ENCODE measurements around the gene PDE10A.

The PDE10A gene

GRCh38 chr6:165443462-165443861 lies 219.6 kb downstream of the PDE10A start:
- DNase-seq (ENCODE audit: low spot score in 2 of 2) (no peak), ATAC-seq (ENCODE audit: low read depth) (no peak)
- no peaks in the 10 kb centered on the region for H3K27me3 Mint-ChIP-seq
- H3K36me3 Mint-ChIP-seq: peaks cover 2% of the 10 kb centered on the region
- H3K9me3 Mint-ChIP-seq: peaks cover 2% of the 10 kb centered on the region
- no peak overlapping the region for H3K27ac Mint-ChIP-seq
- H3K4me3 Mint-ChIP-seq: no peak overlapping the region
- no peaks in the 10 kb centered on the region for H3K4me1 Mint-ChIP-seq

DNA sequence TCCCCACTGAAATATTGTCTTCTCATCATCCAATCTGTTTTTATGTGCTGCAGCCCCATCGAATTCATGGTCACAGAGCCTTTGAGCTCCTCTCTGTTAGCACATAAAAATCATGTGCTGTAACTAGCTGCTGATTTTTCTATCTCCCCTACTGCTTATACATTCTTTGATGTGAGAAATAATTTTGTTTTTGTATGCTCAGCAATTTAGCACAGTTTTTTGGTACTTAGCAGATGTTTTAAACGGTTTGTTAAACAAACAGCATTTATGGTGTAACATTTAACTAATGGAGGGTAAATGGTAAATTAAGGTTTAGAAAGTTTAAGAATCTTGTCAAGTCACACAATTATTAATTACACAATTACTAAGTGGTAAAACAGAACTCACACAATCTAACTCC lies 221.9 kb downstream of the PDE10A start:
- Mint-ChIP-seq H3K9me3 (peaks cover 2% of the 10 kb centered on the region), H3K36me3 (peaks cover 2% of the 10 kb centered on the region), H3K4me3 (no peak overlapping the region), H3K4me1 (no peaks in the 10 kb centered on the region), H3K27ac (no peak overlapping the region), H3K27me3 (no peaks in the 10 kb centered on the region)
- no peak for DNase-seq (ENCODE audit: low spot score in 2 of 2)
- no peak for ATAC-seq (ENCODE audit: low read depth)

DNA sequence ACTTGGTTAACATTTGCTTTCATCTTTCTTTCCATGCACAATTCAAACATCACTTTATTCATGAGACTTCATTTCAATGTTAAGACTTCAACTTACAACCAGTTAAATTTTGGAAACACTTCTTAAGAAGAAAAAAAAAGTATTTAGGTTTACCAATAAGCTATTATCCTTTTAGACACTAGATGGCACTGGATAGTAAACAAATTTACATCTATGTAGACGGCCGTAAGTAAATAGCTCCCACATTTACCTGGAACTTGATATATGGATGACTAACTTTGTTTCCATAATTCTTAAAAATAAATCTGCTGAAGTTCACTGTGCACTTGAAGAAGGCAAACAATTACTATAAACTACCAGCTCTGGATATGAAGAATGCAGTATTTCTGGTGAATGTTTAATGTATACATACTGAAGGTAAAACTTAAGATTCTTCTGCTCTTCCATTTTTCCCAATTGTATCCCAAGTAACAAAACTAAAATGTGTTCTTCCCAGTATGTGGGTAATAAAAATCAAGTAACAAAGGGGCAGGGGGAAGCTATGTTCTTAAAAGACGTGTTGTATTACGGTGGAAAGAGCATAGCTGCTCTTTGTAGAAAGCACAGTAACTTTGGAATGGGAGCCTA lies 223.0 kb downstream of the PDE10A start:
- H3K4me3 Mint-ChIP-seq: no peak overlapping the region
- peaks cover 2% of the 10 kb centered on the region for H3K9me3 Mint-ChIP-seq
- H3K27me3 Mint-ChIP-seq: no peaks in the 10 kb centered on the region
- no peak for DNase-seq (ENCODE audit: low spot score in 2 of 2)
- ATAC-seq (ENCODE audit: low read depth): no peak
- peaks cover 2% of the 10 kb centered on the region for H3K36me3 Mint-ChIP-seq
- H3K4me1 Mint-ChIP-seq: peaks cover 2% of the 10 kb centered on the region
- no peak overlapping the region for H3K27ac Mint-ChIP-seq

DNA sequence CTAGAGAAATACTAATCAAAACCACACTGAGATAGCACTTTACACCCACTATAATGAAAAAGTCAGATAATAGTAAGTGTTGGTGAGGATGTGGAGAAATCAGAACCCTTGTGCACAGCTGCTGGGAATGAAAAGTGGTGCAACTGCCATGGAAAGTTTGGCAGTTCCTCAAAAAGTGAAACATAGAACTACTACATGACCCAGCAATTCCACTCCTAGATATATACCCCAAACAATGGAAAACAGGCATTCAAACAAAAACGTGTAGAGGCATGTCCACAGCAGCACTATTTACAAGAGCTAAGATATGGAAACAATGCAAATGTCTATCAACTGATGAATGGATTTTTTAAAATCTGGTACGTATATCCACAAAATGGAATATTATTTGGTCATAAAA lies 236.1 kb downstream of the PDE10A start:
- Mint-ChIP-seq H3K4me3 (no peak overlapping the region), H3K36me3 (no peaks in the 10 kb centered on the region), H3K4me1 (no peaks in the 10 kb centered on the region), H3K27me3 (no peaks in the 10 kb centered on the region), H3K9me3 (peaks cover 2% of the 10 kb centered on the region), H3K27ac (no peak overlapping the region)
- ATAC-seq (ENCODE audit: low read depth): no peak
- DNase-seq (ENCODE audit: low spot score in 2 of 2): no peak

- no peak for DNase-seq (ENCODE audit: low spot score in 2 of 2)
- Mint-ChIP-seq H3K27me3 (no peaks in the 10 kb centered on the region), H3K27ac (no peak overlapping the region), H3K9me3 (peaks cover 2% of the 10 kb centered on the region), H3K4me1 (no peaks in the 10 kb centered on the region), H3K4me3 (no peak overlapping the region), H3K36me3 (no peaks in the 10 kb centered on the region)
- ATAC-seq (ENCODE audit: low read depth): no peak
These were observed 240.8 kb downstream of the PDE10A start for GRCh38 chr6:165422192-165422591.

DNA sequence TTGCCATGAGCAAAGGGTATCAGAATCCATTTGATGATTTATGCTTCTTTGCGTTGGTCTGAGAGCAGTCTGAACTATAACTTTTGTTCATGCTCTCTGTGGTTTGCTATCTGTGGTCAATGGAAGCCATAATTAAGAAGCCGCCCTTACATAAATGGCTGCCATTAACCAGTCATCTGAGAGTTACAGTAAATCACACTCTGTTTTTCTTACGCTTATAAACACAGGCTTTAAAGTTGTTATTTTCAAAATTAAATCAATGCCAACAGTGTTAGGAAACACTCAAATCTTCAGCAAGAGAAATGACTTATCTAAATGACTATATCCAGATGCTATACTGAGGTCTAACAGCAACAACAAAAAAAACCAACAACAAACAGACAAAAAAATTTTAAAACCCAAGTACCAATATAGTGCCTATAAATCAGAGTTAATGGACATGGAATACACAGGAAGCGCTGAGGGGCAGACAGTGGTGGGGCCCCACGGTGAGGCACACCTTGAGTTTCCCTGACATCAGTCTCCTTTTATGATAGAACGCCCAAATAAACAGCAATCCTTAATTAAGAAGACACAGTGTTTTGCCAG lies 245.7 kb downstream of the PDE10A start:
- H3K27ac Mint-ChIP-seq: no peak overlapping the region
- no peaks in the 10 kb centered on the region for H3K4me1 Mint-ChIP-seq
- DNase-seq (ENCODE audit: low spot score in 2 of 2): no peak
- H3K4me3 Mint-ChIP-seq: no peak overlapping the region
- no peaks in the 10 kb centered on the region for H3K36me3 Mint-ChIP-seq
- H3K27me3 Mint-ChIP-seq: no peaks in the 10 kb centered on the region
- peaks cover 2% of the 10 kb centered on the region for H3K9me3 Mint-ChIP-seq
- ATAC-seq (ENCODE audit: low read depth): no peak

- no peaks in the 10 kb centered on the region for H3K36me3 Mint-ChIP-seq
- DNase-seq (ENCODE audit: low spot score in 2 of 2): no peak
- ATAC-seq (ENCODE audit: low read depth): no peak
- H3K4me1 Mint-ChIP-seq: no peaks in the 10 kb centered on the region
- no peak overlapping the region for H3K4me3 Mint-ChIP-seq
- H3K27ac Mint-ChIP-seq: no peak overlapping the region
- no peaks in the 10 kb centered on the region for H3K27me3 Mint-ChIP-seq
- no peaks in the 10 kb centered on the region for H3K9me3 Mint-ChIP-seq
These were observed 258.3 kb downstream of the PDE10A start for GRCh38 chr6:165404697-165405096.

DNA sequence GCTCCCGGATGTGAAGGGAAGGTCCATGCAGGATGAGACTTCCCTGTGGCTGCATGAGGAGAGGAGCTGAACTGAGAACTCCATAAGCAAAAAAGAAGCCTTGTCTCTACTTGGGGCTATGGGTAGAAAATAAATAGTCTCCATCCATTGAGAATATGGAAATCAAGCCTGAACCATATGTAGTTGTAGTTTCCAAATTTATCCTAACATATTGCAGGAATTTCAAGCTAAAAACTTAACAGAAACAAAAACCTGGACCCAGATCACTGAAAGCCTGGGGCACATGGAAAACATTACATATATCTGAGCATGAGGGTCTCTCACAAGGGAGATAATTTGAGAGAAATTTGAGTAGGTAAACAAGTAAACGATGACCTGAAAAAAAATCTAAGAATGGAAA lies 258.7 kb downstream of the PDE10A start:
- no peak for DNase-seq (ENCODE audit: low spot score in 2 of 2)
- Mint-ChIP-seq H3K36me3 (no peaks in the 10 kb centered on the region), H3K9me3 (no peaks in the 10 kb centered on the region), H3K27ac (no peak overlapping the region), H3K4me1 (no peaks in the 10 kb centered on the region), H3K4me3 (no peak overlapping the region), H3K27me3 (no peaks in the 10 kb centered on the region)
- no peak for ATAC-seq (ENCODE audit: low read depth)

GRCh38 chr6:165403006-165403595 lies 259.9 kb downstream of the PDE10A start:
- H3K4me3 Mint-ChIP-seq: no peak overlapping the region
- H3K4me1 Mint-ChIP-seq: no peaks in the 10 kb centered on the region
- H3K36me3 Mint-ChIP-seq: no peaks in the 10 kb centered on the region
- H3K27ac Mint-ChIP-seq: no peak overlapping the region
- no peak for DNase-seq (ENCODE audit: low spot score in 2 of 2)
- no peaks in the 10 kb centered on the region for H3K9me3 Mint-ChIP-seq
- ATAC-seq (ENCODE audit: low read depth): no peak
- H3K27me3 Mint-ChIP-seq: no peaks in the 10 kb centered on the region

GRCh38 chr6:165401092-165401491 lies 261.9 kb downstream of the PDE10A start:
- H3K27ac Mint-ChIP-seq: no peak overlapping the region
- no peak for ATAC-seq (ENCODE audit: low read depth)
- H3K4me3 Mint-ChIP-seq: no peak overlapping the region
- H3K9me3 Mint-ChIP-seq: no peaks in the 10 kb centered on the region
- H3K36me3 Mint-ChIP-seq: no peaks in the 10 kb centered on the region
- no peaks in the 10 kb centered on the region for H3K27me3 Mint-ChIP-seq
- DNase-seq (ENCODE audit: low spot score in 2 of 2): no peak
- no peaks in the 10 kb centered on the region for H3K4me1 Mint-ChIP-seq

GRCh38 chr6:165390475-165390874 lies 272.6 kb downstream of the PDE10A start:
- no peak overlapping the region for H3K4me3 Mint-ChIP-seq
- H3K27ac Mint-ChIP-seq: no peak overlapping the region
- no peaks in the 10 kb centered on the region for H3K4me1 Mint-ChIP-seq
- H3K36me3 Mint-ChIP-seq: no peaks in the 10 kb centered on the region
- no peak for ATAC-seq (ENCODE audit: low read depth)
- H3K27me3 Mint-ChIP-seq: no peaks in the 10 kb centered on the region
- H3K9me3 Mint-ChIP-seq: peaks cover 13% of the 10 kb centered on the region
- DNase-seq (ENCODE audit: low spot score in 2 of 2): no peak

DNA sequence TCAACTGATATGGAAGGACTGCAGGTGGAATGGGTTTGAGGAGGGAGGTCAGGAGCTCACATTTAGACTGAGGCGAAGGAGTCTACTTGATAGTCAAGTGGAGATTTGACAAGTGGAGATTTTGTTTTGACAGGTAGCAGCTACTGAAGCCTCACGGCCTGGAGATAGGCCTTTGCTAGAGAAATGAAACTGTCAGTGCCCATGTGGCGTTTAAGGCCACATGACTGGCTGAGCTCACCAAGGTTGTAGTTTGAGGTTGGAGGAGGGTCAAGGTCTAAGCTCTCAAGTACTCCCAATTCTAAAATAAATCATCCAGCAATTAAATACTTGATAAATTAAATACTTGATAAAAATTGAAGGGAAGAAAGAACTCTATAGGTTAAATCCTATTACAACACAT lies 273.5 kb downstream of the PDE10A start:
- DNase-seq (ENCODE audit: low spot score in 2 of 2) (no peak), ATAC-seq (ENCODE audit: low read depth) (no peak)
- Mint-ChIP-seq H3K9me3 (peaks cover 13% of the 10 kb centered on the region), H3K36me3 (no peaks in the 10 kb centered on the region), H3K4me1 (no peaks in the 10 kb centered on the region), H3K4me3 (no peak overlapping the region), H3K27ac (no peak overlapping the region), H3K27me3 (no peaks in the 10 kb centered on the region)

DNA sequence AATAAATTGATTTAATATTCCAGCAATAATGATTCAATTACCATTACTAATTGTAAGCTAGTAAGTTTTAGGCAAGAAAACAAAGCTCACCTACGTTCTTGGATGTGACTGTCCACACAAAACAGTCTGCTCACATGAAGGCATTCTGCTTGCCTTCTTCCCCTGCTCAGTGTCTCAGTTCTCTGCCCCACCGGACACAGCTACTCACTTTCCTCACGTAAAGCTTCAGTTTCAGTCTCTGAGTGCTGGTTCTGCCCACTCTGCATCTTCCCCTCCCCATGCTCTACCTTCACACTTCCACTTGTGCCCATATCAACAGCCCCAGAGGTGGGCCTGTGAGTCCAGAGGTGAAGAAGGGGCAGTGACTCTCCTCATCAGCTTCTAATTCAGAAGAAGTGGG lies 279.7 kb downstream of the PDE10A start:
- Mint-ChIP-seq H3K4me3 (no peak overlapping the region), H3K36me3 (no peaks in the 10 kb centered on the region), H3K27ac (no peak overlapping the region), H3K9me3 (peaks cover 2% of the 10 kb centered on the region), H3K27me3 (no peaks in the 10 kb centered on the region), H3K4me1 (no peaks in the 10 kb centered on the region)
- ATAC-seq (ENCODE audit: low read depth) (no peak), DNase-seq (ENCODE audit: low spot score in 2 of 2) (no peak)

GRCh38 chr6:165376100-165376499 lies 286.9 kb downstream of the PDE10A start:
- Mint-ChIP-seq H3K27me3 (no peaks in the 10 kb centered on the region), H3K27ac (no peak overlapping the region), H3K4me3 (no peak overlapping the region), H3K4me1 (no peaks in the 10 kb centered on the region), H3K9me3 (peaks cover 4% of the 10 kb centered on the region), H3K36me3 (no peaks in the 10 kb centered on the region)
- DNase-seq (ENCODE audit: low spot score in 2 of 2) (no peak), ATAC-seq (ENCODE audit: low read depth) (no peak)

- DNase-seq (ENCODE audit: low spot score in 2 of 2) (no peak), ATAC-seq (ENCODE audit: low read depth) (no peak)
- Mint-ChIP-seq H3K4me3 (no peak overlapping the region), H3K9me3 (peaks cover 2% of the 10 kb centered on the region), H3K27me3 (no peaks in the 10 kb centered on the region), H3K27ac (no peak overlapping the region), H3K4me1 (no peaks in the 10 kb centered on the region), H3K36me3 (no peaks in the 10 kb centered on the region)
These were observed 297.7 kb downstream of the PDE10A start for GRCh38 chr6:165365371-165365770.

Data from memory B cell (primary cell).